ENCODE data around the gene PLEKHO2. TPM values are rescaled to one million over a fixed set of nuclear protein-coding genes. Genes with fewer than 3 reads are reported as not detected.
A peak's percentile ranks its signal among the peaks of the same experiment; 100 is the strongest.
"Not testable (repeated sequence)": the region's sequence is repeated elsewhere in the genome, so short reads cannot be mapped to it uniquely, and the experiment has no call there.

Gene PLEKHO2
- polyA plus RNA-seq, 1 donor, result 16.2 TPM

DNA sequence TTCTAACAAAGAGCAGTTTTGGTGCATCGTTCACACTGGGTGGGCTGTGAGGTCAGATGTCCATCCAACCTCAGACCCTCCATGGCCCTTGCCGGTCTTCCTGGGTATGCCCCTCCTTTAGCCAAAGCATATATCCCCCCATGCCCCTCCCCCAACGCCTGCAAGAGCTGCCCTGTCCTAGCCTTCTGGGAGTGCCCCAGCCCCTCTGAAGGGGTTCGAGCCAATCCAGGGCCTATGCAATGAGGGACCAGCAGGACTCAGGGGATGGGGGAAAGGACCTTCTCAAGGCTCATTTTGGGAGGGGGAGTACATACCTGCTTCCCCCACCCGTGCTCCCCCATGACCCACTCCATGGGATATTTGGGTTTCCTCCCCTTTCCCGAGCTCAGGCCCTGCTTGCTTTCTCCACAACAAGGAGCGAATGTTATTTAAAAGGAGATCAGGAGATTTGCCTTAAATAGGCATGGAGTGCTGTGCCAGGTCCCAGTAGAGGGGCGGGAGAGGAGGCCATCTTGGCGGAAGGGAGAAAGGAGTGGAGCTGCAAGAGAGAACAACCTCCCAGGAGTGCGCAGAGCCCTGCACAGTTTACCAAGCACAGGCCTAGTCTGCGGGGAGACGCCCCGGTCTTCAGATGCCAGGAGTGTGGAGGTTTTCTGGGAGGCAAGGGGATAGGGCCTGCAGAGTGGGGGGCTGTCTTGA lies 34.5 kb upstream of the PLEKHO2 start:
- Histone ChIP-seq H3K4me1 (ENCODE audit: control insufficient read depth, insufficient read depth, low read length) (no peaks in the 10 kb centered on the region), H3K4me3 (ENCODE audit: low read length) (no peak overlapping the region), H3K36me3 (ENCODE audit: control insufficient read depth, insufficient read depth, low read length) (no peaks in the 10 kb centered on the region), H3K9me3 (ENCODE audit: control insufficient read depth, low read depth, low read length) (no peaks in the 10 kb centered on the region), H3K27me3 (ENCODE audit: control insufficient read depth, insufficient read depth, low read length) (no peaks in the 10 kb centered on the region), H3K27ac (ENCODE audit: low read length) (peak overlapping the region; percentile 40)
- WGBS (ENCODE audit: insufficient coverage, low lambda C conversion rate), result no CpG with 5 or more reads among the region's 13 CpGs
- DNase-seq, result no peak

DNA sequence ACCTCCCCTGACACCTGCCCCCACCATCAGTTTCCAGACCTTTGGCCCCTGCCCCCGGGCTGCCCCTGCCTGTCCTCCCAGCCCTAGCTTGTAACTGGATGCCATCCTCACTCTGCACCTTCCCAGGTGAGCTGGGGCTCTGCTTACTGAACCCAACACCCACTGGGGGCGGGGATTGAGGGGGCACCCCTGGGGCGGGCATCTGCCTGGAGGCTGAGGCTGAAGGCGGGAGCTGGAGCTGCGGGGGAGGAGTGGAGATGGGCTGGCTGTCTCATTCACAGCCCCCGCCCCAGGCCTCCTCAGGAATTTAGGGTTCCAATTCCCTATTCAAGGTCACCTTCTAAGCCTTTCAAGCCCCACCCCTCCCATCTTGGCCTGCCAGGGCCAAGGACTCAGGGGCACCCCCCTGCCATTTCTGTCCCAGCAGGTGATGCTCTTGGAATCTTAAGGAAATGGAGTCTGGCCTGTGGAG lies 33.9 kb upstream of the PLEKHO2 start:
- H3K4me3 ChIP-seq (ENCODE audit: low read length), result no peak overlapping the region
- no peaks in the 10 kb centered on the region for H3K36me3 ChIP-seq (ENCODE audit: control insufficient read depth, insufficient read depth, low read length)
- H3K27me3 ChIP-seq (ENCODE audit: control insufficient read depth, insufficient read depth, low read length), result no peaks in the 10 kb centered on the region
- no CpG with 5 or more reads among the region's 6 CpGs for WGBS (ENCODE audit: insufficient coverage, low lambda C conversion rate)
- H3K27ac ChIP-seq (ENCODE audit: low read length), result peak overlapping the region; percentile 40
- H3K4me1 ChIP-seq (ENCODE audit: control insufficient read depth, insufficient read depth, low read length), result no peaks in the 10 kb centered on the region
- no peak for DNase-seq
- no peaks in the 10 kb centered on the region for H3K9me3 ChIP-seq (ENCODE audit: control insufficient read depth, low read depth, low read length)

DNA sequence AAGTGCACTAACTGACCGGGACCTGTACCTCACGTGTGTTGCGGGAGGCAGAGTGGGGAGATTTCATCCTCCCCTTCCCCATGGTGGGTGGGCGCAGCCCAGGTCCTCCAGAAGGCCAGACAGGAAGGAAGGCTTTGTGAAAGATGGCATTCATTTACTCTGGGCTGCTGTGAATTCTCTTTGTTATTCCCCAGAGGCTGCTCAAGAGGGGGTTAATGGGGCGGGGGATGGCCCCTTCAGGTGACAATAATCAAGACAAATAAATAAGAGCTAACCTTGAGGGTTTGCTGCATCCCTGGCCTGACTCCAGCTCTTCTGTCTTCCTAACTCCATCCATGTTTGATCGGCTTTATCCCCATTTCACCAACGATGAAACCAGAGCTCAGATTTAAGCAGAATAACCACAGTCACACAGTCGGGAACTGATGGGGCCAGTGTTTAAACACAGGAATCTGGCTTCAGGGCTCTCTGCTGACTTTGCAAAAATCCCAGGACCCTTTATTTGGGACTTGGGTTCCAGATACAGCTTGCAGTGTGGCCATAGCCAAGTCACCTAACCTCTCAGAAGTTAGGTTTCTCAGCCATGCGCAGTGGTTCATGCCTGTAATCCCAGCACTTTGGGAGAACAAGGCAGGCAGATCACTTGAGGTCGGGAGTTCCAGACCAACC lies 32.8 kb upstream of the PLEKHO2 start:
- Histone ChIP-seq H3K36me3 (ENCODE audit: control insufficient read depth, insufficient read depth, low read length) (no peaks in the 10 kb centered on the region), H3K27ac (ENCODE audit: low read length) (no peak overlapping the region), H3K4me3 (ENCODE audit: low read length) (no peak overlapping the region), H3K27me3 (ENCODE audit: control insufficient read depth, insufficient read depth, low read length) (no peaks in the 10 kb centered on the region), H3K4me1 (ENCODE audit: control insufficient read depth, insufficient read depth, low read length) (no peaks in the 10 kb centered on the region), H3K9me3 (ENCODE audit: control insufficient read depth, low read depth, low read length) (no peaks in the 10 kb centered on the region)
- DNase-seq, result no peak
- no CpG with 5 or more reads among the region's 10 CpGs for WGBS (ENCODE audit: insufficient coverage, low lambda C conversion rate)

DNA sequence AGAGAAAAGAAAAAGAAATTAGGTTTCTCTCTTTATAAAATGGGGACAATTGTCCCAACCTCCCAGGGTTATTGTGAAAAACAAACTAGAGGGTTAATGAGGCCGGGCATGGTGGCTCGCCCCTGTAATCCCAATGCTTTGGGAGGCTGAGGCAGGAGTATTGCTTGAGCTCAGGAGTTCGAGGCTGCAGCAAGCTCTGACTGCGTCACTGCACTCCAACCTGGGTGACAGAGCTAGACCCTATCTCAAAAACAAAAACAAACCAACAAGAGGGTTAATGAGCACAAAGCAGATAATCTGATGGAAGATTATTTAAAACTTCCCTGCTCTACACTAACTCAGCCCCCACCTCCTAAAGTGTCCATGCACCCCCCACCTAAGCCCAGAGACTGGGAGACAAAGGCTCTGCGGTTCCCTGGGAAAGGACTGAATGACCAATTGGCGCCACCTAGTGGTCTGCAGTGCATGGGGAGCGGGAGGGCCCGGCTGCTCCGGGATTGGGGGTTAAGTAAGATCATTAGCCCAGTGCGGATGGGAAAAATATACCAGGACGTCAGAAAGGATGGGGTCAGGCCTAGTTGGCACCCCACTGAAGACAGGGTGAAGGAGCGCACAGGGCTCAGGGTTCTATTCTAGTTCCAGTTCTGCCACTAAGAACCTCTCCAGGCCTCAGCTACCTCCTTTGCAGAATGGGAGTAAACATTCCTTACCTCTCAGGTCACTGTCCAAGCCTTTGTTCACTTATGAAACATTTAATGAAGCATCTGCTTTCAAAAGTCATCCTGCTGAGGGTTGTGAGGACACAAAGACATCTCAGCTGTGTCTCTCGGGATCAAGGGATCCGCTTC lies 31.8 kb upstream of the PLEKHO2 start:
- no peak overlapping the region for H3K4me3 ChIP-seq (ENCODE audit: low read length)
- no CpG with 5 or more reads among the region's 14 CpGs for WGBS (ENCODE audit: insufficient coverage, low lambda C conversion rate)
- H3K4me1 ChIP-seq (ENCODE audit: control insufficient read depth, insufficient read depth, low read length), result no peaks in the 10 kb centered on the region
- no peaks in the 10 kb centered on the region for H3K27me3 ChIP-seq (ENCODE audit: control insufficient read depth, insufficient read depth, low read length)
- H3K36me3 ChIP-seq (ENCODE audit: control insufficient read depth, insufficient read depth, low read length), result no peaks in the 10 kb centered on the region
- H3K27ac ChIP-seq (ENCODE audit: low read length), result no peak overlapping the region
- H3K9me3 ChIP-seq (ENCODE audit: control insufficient read depth, low read depth, low read length), result no peaks in the 10 kb centered on the region
- peak; percentile 46 to 52 for DNase-seq

DNA sequence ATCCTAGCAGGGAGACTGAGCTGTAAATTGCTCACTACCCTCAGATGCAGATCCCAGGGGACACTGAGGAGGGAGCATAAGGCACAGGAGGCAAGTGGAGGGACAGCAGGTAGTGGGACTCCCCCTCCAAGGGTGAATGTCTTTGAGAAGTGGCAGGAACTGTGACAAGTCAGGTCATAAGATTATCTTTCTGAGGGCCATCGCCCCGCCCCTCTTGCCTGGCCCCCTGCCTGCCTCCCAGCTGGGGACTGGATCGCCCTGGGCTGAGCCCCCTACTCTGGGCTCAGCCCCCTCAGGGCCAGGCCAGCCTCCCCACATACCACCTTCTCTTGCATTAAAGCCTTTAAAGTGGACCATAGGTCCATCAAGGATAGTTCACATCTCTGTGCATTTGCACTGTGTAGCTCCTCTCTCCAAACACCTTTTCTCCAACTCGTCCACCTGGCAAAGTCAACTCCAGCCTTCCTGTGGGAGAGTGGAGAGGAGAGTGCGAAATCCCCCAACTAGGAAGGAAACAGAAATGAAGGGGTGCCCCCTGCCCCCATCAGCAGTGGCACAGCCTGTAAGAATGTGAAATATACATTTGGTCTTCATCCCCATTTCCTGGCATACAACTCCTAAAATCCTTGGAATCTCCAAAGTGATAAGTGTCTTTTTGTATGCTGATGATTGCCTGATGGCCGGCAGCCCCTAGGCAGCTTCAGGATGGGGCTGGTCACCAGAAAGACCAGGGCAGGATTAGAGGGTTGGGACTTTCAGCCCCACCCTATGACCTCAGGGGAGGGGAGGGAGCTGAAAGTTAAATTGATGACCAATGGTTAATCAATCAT lies 31.0 kb upstream of the PLEKHO2 start:
- Histone ChIP-seq H3K27me3 (ENCODE audit: control insufficient read depth, insufficient read depth, low read length) (no peaks in the 10 kb centered on the region), H3K4me1 (ENCODE audit: control insufficient read depth, insufficient read depth, low read length) (no peaks in the 10 kb centered on the region), H3K9me3 (ENCODE audit: control insufficient read depth, low read depth, low read length) (no peaks in the 10 kb centered on the region), H3K36me3 (ENCODE audit: control insufficient read depth, insufficient read depth, low read length) (no peaks in the 10 kb centered on the region), H3K27ac (ENCODE audit: low read length) (no peak overlapping the region), H3K4me3 (ENCODE audit: low read length) (no peak overlapping the region)
- WGBS (ENCODE audit: insufficient coverage, low lambda C conversion rate), result no CpG with 5 or more reads among the region's 6 CpGs
- DNase-seq, result no peak

DNA sequence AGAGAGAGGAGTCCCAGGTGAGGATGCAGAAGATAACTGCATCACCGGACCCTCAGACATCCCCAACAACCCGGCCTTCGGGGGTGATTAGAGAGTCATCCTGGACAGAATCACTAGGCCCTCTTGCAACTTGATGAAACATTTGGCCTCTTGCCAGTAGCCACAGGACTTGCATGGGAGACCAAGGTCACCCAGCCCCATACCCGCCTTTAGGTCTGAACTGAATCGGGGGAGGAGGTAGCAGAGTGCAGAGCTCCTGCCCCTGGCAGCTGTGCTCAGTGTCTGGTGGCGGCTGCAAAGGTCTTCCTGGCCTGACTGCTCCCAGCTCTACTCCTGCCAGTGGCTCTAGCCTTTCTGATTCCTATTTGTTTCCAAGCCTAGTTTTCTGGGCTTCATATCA lies 28.6 kb upstream of the PLEKHO2 start:
- H3K27me3 ChIP-seq (ENCODE audit: control insufficient read depth, insufficient read depth, low read length), result no peaks in the 10 kb centered on the region
- WGBS (ENCODE audit: insufficient coverage, low lambda C conversion rate), result no CpG with 5 or more reads among the region's 6 CpGs
- H3K4me3 ChIP-seq (ENCODE audit: low read length), result no peak overlapping the region
- no peak for DNase-seq
- H3K36me3 ChIP-seq (ENCODE audit: control insufficient read depth, insufficient read depth, low read length), result peaks cover under 1% of the 10 kb centered on the region
- H3K27ac ChIP-seq (ENCODE audit: low read length), result no peak overlapping the region
- H3K4me1 ChIP-seq (ENCODE audit: control insufficient read depth, insufficient read depth, low read length), result peaks cover 3% of the 10 kb centered on the region
- no peaks in the 10 kb centered on the region for H3K9me3 ChIP-seq (ENCODE audit: control insufficient read depth, low read depth, low read length)

DNA sequence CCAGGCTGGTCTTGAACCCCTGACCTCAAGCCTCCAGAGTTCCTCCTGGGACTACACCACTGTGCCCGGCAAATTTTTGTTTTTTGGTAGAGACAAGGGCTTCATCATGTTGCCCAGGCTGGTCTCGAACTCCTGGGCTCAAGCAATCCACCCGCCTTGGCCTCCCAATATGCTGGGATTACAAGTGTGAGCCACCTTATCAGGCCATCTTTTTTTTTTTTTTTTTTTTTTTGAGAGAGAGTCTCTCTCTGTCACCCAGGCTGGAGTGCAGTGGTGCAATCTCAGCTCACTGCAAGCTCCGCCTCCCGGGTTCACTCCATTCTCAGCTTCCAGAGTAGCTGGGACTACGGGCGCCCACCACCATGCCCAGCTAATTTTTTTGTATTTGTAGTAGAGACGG lies 27.4 kb upstream of the PLEKHO2 start:
- H3K36me3 ChIP-seq (ENCODE audit: control insufficient read depth, insufficient read depth, low read length); DNase-seq; H3K27me3 ChIP-seq (ENCODE audit: control insufficient read depth, insufficient read depth, low read length); H3K4me1 ChIP-seq (ENCODE audit: control insufficient read depth, insufficient read depth, low read length); H3K4me3 ChIP-seq (ENCODE audit: low read length); H3K9me3 ChIP-seq (ENCODE audit: control insufficient read depth, low read depth, low read length); H3K27ac ChIP-seq (ENCODE audit: low read length): not testable (repeated sequence)
- 100% methylated on average over 1 of the region's 8 CpGs for WGBS (ENCODE audit: insufficient coverage, low lambda C conversion rate)

DNA sequence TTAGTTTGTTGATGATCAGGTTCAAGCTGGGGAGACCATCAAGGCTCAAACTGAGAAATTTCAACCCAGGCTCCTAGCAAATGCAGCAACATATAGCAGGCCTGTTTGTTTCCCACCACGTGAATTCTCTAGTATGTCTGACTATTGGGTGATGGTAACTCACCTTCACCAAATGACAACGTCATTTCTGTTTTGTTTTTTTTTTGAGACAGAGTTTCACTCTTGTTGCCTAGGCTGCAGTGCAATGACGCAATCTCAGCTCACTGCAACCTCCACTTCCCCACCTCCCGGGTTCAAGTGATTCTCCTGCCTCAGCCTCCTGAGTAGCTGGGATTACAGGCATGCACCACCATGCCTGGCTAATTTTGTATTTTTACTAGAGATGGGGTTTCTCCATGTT lies 26.8 kb upstream of the PLEKHO2 start:
- DNase-seq; H3K4me3 ChIP-seq (ENCODE audit: low read length); H3K36me3 ChIP-seq (ENCODE audit: control insufficient read depth, insufficient read depth, low read length); H3K9me3 ChIP-seq (ENCODE audit: control insufficient read depth, low read depth, low read length); H3K27me3 ChIP-seq (ENCODE audit: control insufficient read depth, insufficient read depth, low read length); H3K27ac ChIP-seq (ENCODE audit: low read length); H3K4me1 ChIP-seq (ENCODE audit: control insufficient read depth, insufficient read depth, low read length): not testable (repeated sequence)
- WGBS (ENCODE audit: insufficient coverage, low lambda C conversion rate), result 55% methylated on average over 2 of the region's 4 CpGs

DNA sequence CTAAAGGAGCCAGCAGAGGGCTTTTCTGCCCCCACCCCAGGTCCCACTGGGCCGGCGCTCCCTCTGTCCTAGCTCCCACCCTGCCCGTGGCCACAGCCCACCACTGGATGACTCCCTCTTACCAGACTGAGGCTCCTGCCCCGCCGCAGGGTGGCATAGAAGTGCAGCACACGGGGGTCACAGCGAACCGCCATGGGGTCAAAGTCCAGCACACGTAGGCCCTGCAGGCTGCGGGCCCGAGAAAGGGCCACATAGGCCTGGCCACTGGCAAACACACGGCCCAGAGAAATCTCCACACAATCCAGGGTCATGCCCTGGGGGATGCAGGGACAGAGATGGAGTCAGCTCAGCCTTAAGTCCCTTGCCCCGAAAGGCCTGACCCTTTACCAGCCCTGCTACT lies 25.3 kb upstream of the PLEKHO2 start:
- DNase-seq, result peak; percentile 35 to 42
- Histone ChIP-seq H3K4me3 (ENCODE audit: low read length) (no peak overlapping the region), H3K36me3 (ENCODE audit: control insufficient read depth, insufficient read depth, low read length) (peaks cover 15% of the 10 kb centered on the region), H3K27ac (ENCODE audit: low read length) (no peak overlapping the region), H3K9me3 (ENCODE audit: control insufficient read depth, low read depth, low read length) (no peaks in the 10 kb centered on the region), H3K4me1 (ENCODE audit: control insufficient read depth, insufficient read depth, low read length) (peaks cover 3% of the 10 kb centered on the region), H3K27me3 (ENCODE audit: control insufficient read depth, insufficient read depth, low read length) (no peaks in the 10 kb centered on the region)
- no CpG with 5 or more reads among the region's 13 CpGs for WGBS (ENCODE audit: insufficient coverage, low lambda C conversion rate)
